Gastroesophageal sphincter (tissue), 4 donors: ENCODE results near the gene MAN1A1. TPM values are rescaled to one million over a fixed set of nuclear protein-coding genes. Genes with fewer than 3 reads are reported as not detected.

Experiments
- ATAC-seq: fragments of 150-250 bp; one replicate; pipeline ENCODE4 v1.9.1; 2016; ENCODE audit warnings: mild to moderate bottlenecking, moderate library complexity
- H3K27ac ChIP-seq, 4 donors: fragments of 200-600 bp; sonication (generic) in 3 of 4; 1 replicate in 3 of 4; 2 replicates in 1 of 4; pipeline ENCODE4 v1.5.1; 2016 to 2019
- H3K27me3 ChIP-seq: fragments of 200-600 bp; sonication (generic); one replicate; pipeline ENCODE4 v1.5.1; 2019
- H3K36me3 ChIP-seq, 2 donors: fragments of 200-600 bp; sonication (generic); one replicate each; pipeline ENCODE4 v1.5.1; 2019; ENCODE audit warnings: control low read depth in 1 of 2
- H3K4me1 ChIP-seq, 3 donors: fragments of 200-600 bp; sonication (generic); 1 replicate in 2 of 3; 2 replicates in 1 of 3; pipeline ENCODE4 v1.5.1; 2016 to 2019; ENCODE audit warnings: control low read depth in 2 of 3
- H3K4me3 ChIP-seq, 2 donors: fragments of 200-600 bp; sonication (generic); one replicate each; pipeline ENCODE4 v1.5.1; 2019; ENCODE audit warnings: mild to moderate bottlenecking in 1 of 2, moderate library complexity in 1 of 2
- H3K9me3 ChIP-seq, 3 donors: fragments of 200-600 bp; sonication (generic); one replicate each; pipeline ENCODE4 v1.5.1; 2017 to 2019; ENCODE audit warnings: control low read depth in 2 of 3
- CTCF ChIP-seq, 4 experiments: fragments of 200-600 bp in 2 of 4; fragments of 450-650 bp in 2 of 4; sonication (generic) in 1 of 4; IDR thresholded peaks; one replicate each; pipeline ENCODE4 v1.5.1; 2017 to 2019; ENCODE audit warnings: antibody characterized with exemption in 4 of 4, mild to moderate bottlenecking in 2 of 4, moderate library complexity in 2 of 4
- EP300 ChIP-seq: sonication (generic); formaldehyde crosslinking; IDR thresholded peaks from one replicate; pipeline ENCODE4 v1.6.1; 2017; ENCODE audit warnings: antibody characterized with exemption, mild to moderate bottlenecking
- POLR2A ChIP-seq, 2 donors: fragments of 450-650 bp; IDR thresholded peaks; one replicate each; pipeline ENCODE4 v1.6.1; 2017; ENCODE audit warnings: antibody characterized with exemption in 2 of 2, mild to moderate bottlenecking in 2 of 2, moderate library complexity in 1 of 2
- POLR2AphosphoS5 ChIP-seq: sonication (generic); formaldehyde crosslinking; IDR thresholded peaks from one replicate; pipeline ENCODE4 v1.6.1; 2017; ENCODE audit warnings: antibody characterized with exemption
- WGBS, 2 donors: methylation state at CpG; one replicate each; pipeline ENCODE4 v1.1.5; 2018; ENCODE audit warnings: low coverage in 1 of 2; 5-methylcytosine and 5-hydroxymethylcytosine counted together
- total RNA-seq, 4 donors: library from RNA; depleted of rRNA; stranded (reverse); fragments of >200 nt; gene quantifications; one replicate each; pipeline ENCODE4 v1.1.0, GENCODE V29; 2016

Gene MAN1A1
- total RNA-seq, 4 donors from 2014 or later, result 73.3 to 177 (median 110) TPM

- Histone ChIP-seq H3K36me3 (peaks cover 0 to 46% of the 10 kb centered on the region in 2 donors), H3K27ac (no peak overlapping the region), H3K9me3 (no peaks in the 10 kb centered on the region), H3K4me3 (no peak overlapping the region), H3K4me1 (peaks cover 0 to 24% (median 0%) of the 10 kb centered on the region in 3 donors), H3K27me3 (no peaks in the 10 kb centered on the region)
- no peak for ATAC-seq
- WGBS, 2 donors, result 85 to 94% methylated on average over 3 of the region's 3 CpGs
- TF ChIP-seq CTCF (IDR thresholded peaks at IDR 0.05) (no peak), POLR2A (IDR thresholded peaks at IDR 0.05) (no peak), EP300 (no peak), POLR2AphosphoS5 (no peak)
Measured at GRCh38 chr6:119204719-119205118, 144.8 kb downstream of the MAN1A1 start.

- TF ChIP-seq POLR2AphosphoS5 (no peak), POLR2A (IDR thresholded peaks at IDR 0.05) (no peak), EP300 (no peak), CTCF (IDR thresholded peaks at IDR 0.05) (no peak)
- no peak overlapping the region for H3K27ac ChIP-seq
- WGBS, 2 donors, result 92% methylated on average over 1 of the region's 1 CpG; no CpG with 5 or more reads in 1 of the 2 donors
- no peak overlapping the region for H3K4me3 ChIP-seq
- H3K4me1 ChIP-seq, result peaks cover 0 to 5% (median 0%) of the 10 kb centered on the region in 3 donors
- H3K27me3 ChIP-seq, result no peaks in the 10 kb centered on the region
- no peaks in the 10 kb centered on the region for H3K9me3 ChIP-seq
- ATAC-seq, result no peak
- H3K36me3 ChIP-seq, result peaks cover 0 to 68% of the 10 kb centered on the region in 2 donors
Measured at GRCh38 chr6:119201480-119201879, 148.1 kb downstream of the MAN1A1 start.

- H3K4me1 ChIP-seq, result no peaks in the 10 kb centered on the region
- no peak overlapping the region for H3K27ac ChIP-seq
- no peak overlapping the region for H3K4me3 ChIP-seq
- TF ChIP-seq CTCF (IDR thresholded peaks at IDR 0.05), result no peak
- no peak for TF ChIP-seq EP300
- TF ChIP-seq POLR2A (IDR thresholded peaks at IDR 0.05), result no peak
- TF ChIP-seq POLR2AphosphoS5, result no peak
- no peak for ATAC-seq
- H3K36me3 ChIP-seq, result peaks cover 0 to 77% of the 10 kb centered on the region in 2 donors
- H3K9me3 ChIP-seq, result no peaks in the 10 kb centered on the region
- H3K27me3 ChIP-seq, result no peaks in the 10 kb centered on the region
- WGBS, 2 donors, result 53 to 73% methylated on average over 1 of the region's 1 CpG
Measured at GRCh38 chr6:119200512-119201175, 148.9 kb downstream of the MAN1A1 start.

- Histone ChIP-seq H3K4me1 (no peaks in the 10 kb centered on the region), H3K27me3 (no peaks in the 10 kb centered on the region), H3K9me3 (no peaks in the 10 kb centered on the region), H3K27ac (no peak overlapping the region), H3K4me3 (no peak overlapping the region), H3K36me3 (peaks cover 0 to 85% of the 10 kb centered on the region in 2 donors)
- no peak for ATAC-seq
- TF ChIP-seq POLR2AphosphoS5, result no peak
- WGBS, 2 donors, result 94 to 100% methylated on average over 1 to 5 of the region's 5 CpGs
Measured at GRCh38 chr6:119197271-119197670, 152.3 kb downstream of the MAN1A1 start.

- 87 to 96% methylated on average over 2 to 3 of the region's 4 CpGs for WGBS, 2 donors
- Histone ChIP-seq H3K4me3 (no peak overlapping the region), H3K36me3 (peaks cover 0 to 86% of the 10 kb centered on the region in 2 donors), H3K27me3 (no peaks in the 10 kb centered on the region), H3K9me3 (no peaks in the 10 kb centered on the region), H3K4me1 (no peaks in the 10 kb centered on the region), H3K27ac (no peak overlapping the region)
- no peak for TF ChIP-seq POLR2AphosphoS5
- TF ChIP-seq CTCF (IDR thresholded peaks at IDR 0.05), result no peak
- TF ChIP-seq EP300, result no peak
- no peak for TF ChIP-seq POLR2A (IDR thresholded peaks at IDR 0.05)
- ATAC-seq, result no peak
Measured at GRCh38 chr6:119196715-119197114, 152.8 kb downstream of the MAN1A1 start.
